GM18858 (cell line): ENCODE data around the gene PCDH8.
A peak's percentile ranks its signal among the peaks of the same experiment; 100 is the strongest.

Experiments used
- ATAC-seq: cut with Tn5 transposase; IDR thresholded peaks from one replicate; pipeline ENCODE4 v1.9.1; 2021; ENCODE audit not compliant: unreplicated experiment

Gene PCDH8

DNA sequence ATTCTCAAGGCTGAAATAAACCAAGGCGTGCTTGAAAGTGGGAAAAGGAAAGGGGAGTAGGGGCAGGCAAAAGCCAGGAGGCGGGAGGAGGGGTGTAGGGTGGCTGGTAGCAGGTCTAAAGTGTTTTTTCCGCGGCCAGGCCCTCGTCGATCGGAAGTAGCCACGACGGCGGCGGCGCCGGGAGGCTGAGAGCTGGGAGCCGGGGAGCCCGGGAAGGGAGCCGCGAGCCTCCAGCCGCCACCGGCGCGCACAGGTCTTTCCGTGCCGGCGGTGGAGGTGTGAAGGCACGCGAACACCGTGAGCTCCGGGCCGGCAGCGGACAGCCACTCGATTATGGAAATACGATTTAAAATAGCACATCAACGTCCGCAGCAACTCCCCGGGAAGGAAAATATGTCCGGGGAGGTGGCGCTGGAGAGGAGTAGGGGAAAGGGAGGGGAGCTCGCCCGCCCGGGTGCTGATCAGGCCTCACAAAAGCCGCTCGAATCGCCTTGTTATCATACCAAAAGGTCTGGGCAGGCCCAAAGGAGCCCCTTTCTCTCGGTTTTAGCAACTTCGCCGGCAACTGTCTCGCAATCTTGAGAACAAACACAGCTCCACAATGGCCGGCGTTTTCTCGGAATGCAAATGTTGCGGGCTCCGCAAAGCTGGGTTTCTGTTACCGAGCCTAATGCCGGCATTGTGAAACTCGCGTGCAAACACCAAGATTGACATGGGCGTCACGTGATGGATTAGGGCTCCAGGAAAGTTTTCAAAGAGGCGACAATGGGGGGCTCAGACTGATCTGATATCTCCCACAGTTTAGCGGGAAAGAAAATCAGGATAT, 2.9 kb upstream of the PCDH8 start:
- peak; percentile 86 for ATAC-seq

DNA sequence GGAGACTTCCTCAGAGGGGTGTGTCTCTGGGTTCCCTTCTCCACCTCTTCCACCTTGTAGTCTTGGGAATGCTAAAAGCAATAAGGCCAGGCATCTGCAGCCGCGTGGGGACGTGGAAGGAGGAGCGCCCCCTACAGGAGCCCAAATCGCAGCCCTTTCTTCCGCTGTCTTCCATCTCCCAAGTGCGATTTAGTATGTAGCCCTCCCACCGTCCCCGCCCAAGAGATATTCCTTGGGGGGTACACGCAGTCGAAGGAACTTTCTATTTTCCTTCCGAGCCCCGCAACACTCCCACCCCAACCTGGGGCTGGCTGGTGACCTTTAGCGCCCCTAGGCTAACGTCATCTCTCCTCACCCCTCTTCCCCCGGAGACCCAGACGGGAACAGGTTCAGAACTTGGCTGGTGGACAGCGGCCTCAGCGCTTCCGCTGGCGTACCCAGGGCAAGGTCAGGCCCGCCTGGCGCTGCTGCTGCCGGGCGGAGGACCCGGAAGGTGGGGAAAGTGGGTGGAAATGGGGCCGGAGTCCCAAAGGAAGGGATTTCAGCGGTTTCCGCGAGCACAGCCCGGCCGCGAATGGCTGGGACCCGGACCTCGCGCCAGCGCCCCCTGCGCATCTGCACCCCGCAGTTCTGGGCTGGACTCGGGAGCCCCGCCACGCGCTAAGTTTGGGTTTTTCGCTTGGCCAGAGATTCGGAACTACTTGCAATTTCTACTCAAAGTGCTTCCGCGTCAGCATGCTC, 2.1 kb upstream of the PCDH8 start:
- ATAC-seq = peak; percentile 48

DNA sequence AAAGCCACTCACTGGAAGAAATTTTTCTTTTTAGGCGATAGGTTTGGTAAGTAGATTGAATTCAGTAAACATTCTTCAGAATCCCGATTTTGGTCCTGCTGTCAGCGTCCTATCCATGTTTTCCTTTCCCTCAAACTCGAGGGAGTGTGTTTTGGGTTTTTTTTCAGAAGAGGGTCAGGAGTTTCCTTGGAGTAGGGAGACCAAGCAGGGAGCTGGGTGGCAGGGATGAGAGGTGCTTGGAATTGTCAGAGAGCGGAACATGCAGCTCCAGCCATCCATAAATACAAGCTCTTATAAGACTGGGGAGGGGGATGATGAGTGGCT, 1.6 kb upstream of the PCDH8 start:
- ATAC-seq = no peak

DNA sequence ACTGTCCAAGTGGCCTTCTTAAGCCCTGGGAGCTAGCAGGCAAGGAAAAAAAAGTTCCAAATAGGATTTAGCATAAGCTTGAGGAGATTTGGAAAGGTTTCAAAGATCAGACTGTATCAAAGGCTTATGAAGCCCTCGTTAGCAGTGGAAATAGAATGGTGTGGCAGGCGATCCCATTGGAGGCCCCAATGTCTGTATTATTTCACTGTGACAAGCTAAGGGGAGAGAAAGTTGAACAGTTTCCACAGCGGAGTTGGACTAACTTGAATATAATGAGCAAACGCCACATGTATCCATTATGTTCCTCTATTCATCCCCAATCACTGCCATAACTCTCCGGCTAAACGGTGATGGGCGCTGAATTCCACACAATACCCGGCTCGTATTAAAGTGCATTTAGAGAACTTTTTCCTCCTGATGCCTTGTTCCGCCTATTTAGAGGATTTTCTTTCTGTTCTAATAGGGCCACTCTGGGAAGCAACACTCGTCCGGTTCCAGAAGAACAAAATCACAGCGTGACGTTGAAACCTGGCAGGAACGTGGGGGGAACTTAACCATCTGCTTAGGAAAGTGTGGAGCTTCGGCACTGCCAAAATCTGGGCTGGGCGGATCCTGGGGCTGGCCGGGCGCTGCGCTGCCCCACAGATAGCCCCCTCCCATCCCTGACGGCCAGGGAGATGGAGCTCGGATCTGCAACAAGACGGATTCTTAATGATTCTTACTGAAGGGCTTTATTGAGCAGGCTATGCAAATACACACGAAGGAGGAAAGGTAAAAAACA, 1.0 kb upstream of the PCDH8 start:
- ATAC-seq = no peak

DNA sequence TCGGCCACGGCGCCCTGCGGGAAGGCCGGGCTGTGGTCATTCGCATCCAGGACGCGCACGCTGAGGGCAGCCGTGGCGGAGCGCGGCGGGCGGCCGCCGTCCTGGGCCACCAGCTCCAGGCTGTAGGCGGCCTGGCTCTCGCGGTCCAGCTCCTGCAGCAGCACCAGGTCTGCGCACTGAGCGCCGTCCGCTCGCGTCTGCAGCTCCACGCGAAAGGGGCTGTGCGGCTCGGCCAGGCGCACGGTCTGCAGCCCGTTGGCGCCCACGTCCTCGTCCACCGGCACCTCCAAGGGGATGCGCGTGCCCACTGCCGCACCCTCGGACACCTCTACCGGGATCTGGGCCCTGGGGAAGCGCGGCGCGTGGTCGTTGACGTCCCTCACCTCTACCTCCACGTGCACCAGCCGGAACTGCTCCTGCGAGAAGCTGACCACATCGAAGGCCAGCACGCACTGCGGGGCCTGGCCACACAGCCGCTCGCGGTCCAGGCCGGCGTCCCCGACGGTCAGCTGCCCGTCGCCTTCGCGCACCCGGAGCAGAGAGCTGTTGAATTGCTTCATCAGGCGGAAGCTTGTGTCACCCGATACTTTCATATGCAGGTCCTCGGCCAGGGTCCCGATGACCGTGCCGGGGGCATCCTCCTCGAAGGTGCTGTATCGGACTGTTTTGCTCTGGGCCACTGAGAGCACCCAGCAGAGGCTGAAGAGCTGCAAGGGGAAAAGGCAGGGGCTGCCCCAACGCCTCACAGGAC, 583 bp downstream of the PCDH8 start:
- no peak for ATAC-seq

DNA sequence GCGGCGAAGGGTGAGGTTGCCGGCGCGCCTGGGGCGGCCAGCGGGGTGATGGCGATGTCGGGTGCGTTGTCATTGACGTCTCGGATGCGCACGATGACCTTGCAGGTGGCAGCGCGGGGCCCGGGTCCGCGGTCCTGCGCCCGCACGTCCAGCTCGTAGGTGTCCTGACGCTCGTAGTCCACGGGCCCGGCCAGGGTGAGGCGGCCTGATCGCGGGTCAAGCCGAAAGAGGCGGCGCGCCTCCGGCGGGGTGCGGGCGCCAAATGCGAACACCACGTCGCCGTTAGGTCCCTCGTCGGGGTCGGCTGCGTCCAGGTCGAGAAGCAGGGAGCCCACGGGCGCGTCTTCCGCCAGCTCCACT, 1.1 kb downstream of the PCDH8 start:
- no peak for ATAC-seq

DNA sequence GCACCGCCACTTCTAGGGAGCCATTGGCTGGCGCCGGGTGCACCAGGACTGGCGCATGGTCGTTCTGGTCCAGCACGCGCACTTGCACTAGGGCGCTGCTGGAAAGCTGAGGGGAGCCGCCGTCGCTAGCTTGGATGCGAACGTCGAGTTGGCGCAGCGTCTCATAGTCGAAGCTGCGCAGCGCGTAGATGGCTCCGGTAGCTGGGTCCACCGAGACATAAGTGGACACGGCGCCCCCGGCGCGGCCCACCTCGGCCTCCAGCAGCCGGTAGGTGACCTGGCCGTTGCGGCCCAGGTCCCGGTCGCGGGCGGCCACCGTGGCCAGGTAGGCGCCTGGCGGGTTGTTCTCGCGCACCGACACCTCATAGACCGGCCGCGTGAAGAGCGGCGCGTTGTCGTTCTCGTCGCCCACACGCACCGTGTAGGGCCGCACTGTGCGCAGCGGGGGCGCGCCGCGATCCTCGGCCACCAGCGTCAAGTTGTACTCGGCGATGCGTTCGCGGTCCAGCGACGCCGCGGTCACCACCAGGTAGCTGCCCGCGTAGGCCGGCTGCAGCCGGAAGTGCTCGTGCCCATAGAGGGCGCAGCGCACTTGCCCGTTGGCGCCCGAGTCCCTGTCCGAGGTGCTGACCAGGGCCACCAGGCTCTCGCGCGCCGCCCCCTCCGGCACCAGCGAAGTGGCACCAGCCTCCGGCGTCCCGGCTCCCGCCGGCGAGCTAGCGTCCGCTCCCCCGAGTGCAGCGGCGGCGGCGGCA, 1.7 kb downstream of the PCDH8 start:
- ATAC-seq = no peak

DNA sequence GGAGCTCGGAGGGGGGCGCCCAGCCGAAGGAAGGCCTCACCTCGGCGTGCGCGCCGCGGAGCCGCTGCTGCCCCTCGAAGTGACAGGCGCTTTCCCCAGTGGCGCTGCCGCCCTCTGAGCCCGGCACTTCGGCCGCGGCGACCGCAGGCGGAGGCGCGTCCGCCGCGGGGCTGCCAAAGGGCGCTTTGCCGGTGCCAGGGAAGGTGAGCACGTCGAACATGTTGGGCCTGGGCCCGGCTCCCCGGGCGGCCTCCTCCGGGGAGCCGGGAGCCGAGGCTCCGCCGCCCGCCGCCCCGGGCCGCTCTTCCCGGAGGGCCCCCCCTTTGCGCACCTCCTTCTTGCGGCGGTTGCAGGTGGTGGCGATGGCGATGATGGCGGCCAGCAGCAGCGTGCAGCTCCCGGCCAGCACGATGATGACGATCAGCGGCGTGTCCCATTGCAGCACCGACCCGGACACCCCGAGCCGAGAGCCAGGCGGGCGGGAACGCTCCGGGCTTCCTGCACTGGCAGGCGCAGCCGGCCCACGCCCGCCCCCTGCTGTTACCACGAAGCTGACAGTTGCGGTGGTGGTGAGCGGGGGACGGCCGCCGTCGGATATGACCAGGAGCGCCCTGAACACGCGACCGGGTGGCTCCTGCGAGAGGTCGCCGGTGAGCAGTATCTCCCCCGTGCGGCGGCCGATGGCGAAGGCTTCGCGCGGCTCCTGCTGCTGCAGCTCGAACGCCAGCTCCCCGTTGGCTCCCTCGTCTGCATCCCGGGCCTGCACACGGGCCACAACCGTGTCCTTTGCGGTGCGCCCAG, 2.5 kb downstream of the PCDH8 start:
- ATAC-seq = no peak

DNA sequence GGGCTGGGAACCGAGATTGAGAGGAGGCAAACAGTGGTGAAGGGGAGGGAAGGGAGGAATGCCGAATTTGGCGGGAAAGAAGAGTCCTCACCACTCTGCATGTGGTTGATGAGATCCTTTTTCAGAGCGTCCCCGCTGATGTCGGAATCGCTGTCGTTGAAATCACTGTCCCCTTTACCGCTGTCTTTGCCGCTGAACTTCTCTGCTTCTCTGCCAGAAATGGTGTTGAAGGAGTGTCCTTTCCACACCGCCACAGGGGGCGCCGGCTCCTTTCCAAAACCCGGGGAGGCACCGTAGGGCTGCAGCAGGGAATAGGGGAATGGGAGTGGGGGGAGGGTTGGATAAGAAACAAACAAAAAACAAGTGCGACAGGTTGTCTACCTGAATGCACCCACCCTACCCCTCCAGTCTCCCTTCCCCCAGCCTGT, 3.1 kb downstream of the PCDH8 start:
- ATAC-seq = no peak

DNA sequence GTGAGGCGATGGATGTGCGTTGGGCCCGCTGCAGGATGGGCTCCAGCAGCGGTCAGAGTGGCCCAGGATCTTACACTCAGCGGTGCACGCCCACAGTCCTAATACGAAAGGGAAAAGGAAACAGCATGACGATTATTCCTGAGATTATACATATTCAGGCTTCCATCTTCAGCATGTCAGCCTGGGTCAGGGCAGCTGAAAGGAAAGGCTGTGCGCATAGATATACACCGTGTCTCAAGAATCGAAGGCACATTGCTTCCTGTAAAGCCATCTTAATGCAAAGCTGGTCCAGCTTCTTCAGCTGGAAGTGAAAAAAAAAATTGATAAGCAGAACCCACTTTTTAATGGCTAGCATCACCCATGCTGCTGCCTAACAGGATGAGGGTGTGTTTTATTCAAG, 3.6 kb downstream of the PCDH8 start:
- no peak for ATAC-seq

DNA sequence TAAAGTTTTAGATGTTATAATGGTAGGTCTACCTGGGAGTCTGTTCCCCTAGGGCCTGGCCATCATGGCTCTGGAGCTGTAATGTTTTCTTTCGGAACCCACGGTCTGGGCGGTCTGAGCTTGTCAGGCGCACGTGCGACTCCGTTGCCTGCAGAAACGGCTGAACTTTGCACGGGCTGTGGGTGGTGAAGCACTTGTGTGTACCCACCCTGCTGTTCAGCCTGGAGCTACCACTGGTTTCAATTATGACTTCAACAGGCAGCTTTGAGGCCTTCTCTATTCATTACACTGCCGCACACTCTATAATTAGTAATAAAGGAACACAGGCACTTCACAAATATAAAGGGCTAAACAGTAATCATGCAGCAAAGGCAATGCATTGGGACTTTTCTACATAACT, 6.0 kb downstream of the PCDH8 start:
- ATAC-seq = no peak

DNA sequence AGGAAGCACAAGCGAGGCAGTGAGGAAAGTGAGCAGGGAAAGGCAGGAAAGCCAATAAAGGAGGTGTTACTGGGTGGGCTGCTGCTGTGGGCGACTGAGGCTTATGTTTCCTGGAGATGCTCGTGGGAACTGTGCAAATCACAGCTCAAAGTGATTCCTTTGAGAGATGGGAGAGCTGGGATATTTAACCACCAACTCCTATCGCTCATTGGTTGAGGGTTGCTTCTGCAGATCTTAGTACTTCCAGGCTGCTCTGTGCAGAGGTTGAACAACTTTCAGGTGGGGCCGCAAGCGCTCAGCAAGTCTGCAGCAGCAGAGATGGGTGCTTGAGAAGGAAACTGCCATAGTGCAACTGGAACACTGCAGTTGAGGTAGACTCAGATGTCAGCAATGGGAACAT, 8.4 kb downstream of the PCDH8 start:
- no peak for ATAC-seq

DNA sequence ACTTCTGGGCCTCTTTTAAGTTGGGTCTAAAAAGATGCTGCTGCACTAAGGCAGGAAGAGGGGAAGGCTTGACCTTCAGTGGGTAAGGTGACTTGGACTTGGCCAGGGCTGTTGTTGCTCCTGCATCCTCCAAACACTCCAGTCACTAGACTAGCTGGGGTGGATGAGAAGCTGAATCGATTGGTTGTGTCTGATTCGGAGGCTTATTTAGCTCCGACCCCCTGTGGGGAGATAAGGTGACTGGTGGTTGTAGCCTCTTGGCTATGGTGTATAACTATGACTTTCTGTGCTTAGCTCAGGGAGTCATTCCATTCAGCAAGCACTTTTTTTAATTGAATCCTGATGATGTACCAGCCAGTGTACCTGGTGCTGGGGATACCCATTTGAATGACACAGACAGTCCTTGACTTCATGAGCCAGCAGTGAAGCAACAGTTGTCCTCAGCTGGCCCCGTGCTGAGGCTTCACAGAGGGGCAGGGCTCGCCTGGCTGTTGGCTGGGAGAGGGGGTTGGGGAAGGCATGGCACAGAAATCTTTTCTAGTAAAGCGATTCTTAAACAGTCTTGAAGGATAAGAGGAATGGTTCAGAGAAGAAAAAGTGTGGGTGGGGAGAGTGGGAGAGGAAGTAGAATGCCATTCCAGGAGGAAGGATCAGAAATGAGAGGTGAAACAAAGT, 9.9 kb downstream of the PCDH8 start:
- no peak for ATAC-seq

DNA sequence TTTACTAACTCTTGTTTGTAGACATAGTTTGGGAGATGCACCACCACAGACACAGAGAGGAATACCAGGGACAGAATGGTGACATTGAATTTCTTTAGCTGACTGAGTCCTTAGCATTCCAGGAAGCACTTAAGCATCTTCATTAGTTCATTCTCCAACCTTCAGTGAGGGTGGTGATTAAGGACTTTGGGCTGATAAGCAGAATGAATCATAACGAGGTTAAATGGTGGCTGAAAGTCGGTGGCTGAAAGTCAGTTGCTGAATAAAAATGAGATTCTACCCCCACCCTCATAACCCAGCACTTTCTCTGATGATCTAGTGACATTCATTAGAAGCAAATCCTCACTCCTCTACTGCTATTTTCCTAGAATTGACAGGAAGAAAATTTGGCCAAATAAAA, 10.6 kb downstream of the PCDH8 start:
- ATAC-seq = no peak

DNA sequence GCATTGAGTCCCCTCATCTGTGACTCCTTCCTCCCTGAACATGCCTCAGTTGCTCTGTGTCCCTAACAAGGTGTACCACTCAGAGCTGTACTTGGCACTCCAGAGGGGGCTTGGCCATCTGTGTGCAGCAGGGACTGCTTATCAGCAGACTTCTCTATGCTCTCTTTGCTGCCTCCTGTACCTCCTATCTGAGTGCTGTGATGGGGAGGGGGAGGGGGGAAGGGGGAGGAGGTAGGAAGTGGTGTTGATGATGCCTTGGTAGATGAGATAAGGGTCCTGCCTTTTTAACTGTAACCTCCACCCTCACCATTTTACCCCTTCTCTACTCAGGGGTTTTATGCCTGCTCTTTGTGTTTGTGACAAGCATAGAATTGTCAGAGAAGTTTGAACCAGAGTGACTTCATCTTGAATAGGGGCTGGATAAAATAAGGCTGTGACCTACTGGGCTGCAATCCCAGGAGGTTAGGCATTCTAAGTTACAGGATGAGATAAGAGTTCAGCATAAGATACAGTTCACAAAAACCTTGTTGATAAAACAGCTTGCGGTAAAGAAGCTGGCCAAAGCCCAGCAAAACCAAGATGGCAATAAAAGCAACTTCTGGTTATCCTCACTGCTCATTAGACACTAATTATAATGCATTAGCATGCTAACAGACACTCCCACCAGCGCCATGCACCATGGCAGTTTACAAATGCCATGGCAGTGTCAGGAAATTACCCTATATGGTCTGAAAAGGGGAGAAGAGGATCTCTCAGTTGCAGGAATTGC, 13.2 kb downstream of the PCDH8 start:
- ATAC-seq = no peak

DNA sequence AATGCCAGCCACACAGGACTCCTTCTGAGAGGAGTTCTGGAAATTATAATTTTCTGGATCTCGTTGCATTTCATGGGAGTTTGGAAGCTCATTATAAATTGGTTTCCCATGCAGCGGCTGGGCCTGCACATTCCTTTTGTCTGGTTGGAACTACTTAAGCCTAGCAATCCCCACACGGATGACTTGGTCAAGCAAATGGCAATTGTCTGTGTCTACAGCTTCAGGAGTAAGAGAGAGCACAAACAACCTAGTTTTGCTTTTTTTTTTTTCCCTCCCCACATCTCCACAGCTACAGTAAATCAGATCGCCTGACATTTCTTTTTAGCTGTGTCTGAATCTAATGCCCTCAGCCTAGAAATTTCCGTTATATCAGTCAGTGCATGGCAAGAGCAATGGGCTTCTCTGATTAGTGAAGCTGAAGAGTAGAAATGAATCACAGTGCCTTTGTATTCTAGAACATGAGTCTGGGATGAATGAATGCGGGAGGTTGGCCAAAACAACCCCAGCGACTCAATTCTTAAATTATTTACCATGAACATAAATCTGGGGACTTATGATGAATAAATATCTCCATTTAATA, 15.1 kb downstream of the PCDH8 start:
- no peak for ATAC-seq

DNA sequence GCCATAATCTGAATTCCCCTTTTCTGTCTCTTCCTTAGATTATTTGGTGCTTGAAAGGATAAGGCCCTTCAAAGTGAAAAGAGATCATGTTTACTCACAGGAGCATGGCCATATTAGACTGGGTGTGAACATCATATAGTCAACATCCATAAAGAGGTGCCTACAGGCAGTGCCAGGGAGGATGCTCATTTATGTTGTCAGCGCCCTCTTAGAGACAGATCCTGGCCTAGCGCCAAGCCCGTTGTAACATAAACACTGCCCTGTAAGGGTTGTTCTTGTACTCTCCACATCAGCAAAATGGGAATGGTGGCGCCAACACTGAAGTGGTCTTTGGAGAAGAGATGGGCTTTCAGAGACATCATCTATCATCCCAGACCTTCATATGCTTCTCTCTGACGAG, 16.1 kb downstream of the PCDH8 start:
- no peak for ATAC-seq

DNA sequence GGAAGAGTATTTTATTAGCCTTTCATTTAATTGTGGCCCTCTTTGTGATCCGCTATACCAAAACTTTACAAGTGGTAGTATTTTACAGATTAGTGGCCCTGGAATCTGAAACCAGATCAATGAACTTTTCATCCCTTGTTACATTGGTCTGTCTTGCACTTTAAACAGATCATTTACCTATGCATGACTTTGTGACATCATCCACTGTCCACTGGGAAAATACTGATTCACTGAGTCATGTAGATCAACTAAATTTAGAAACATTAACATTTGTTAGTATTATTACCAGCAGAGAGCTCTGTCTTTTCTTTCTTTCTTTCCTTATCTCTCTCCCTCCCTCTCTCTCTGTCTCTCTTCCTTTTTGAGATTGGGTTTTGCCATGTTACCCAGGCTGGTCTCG, 17.5 kb downstream of the PCDH8 start:
- ATAC-seq = no peak
